Measurements from ENCODE around the gene STIMATE. TPM values are rescaled to one million over a fixed set of nuclear protein-coding genes. Genes with fewer than 3 reads are reported as not detected.

STIMATE gene
- total RNA-seq, 1 experiment from 2014 or later = 15.7 TPM

DNA sequence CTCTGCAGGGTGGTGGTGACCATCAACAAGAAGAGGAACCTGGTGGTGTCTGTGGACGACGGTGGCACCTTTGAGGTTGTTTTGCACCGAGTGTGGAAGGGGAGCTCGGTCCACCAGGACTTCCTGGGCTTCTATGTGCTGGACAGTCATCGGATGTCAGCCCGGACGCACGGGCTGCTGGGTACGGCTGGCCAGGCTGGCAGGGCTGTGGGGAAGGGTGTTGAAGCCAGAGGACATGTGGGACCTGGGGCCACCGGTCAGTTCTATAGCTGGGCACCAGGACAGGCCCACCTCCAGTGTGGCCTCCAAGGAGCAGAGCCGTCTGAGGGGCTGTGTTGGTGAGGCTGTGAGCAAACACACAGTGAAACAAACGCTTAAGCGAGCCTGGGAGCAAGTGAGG, 106.6 kb downstream of the STIMATE start:
- Histone ChIP-seq H3K9me3 (ENCODE audit: control insufficient read depth, insufficient read depth, low read depth, low read length) (no peaks in the 10 kb centered on the region), H3K27ac (ENCODE audit: low read length) (no peak overlapping the region), H3K27me3 (ENCODE audit: control insufficient read depth, insufficient read depth, low read length) (no peaks in the 10 kb centered on the region), H3K4me1 (ENCODE audit: control insufficient read depth, insufficient read depth, low read length) (no peaks in the 10 kb centered on the region), H3K4me3 (ENCODE audit: low read depth in 2 of 2, low read length in 2 of 2) (no peak overlapping the region), H3K36me3 (ENCODE audit: control insufficient read depth, insufficient read depth, low read length) (no peaks in the 10 kb centered on the region)
- in situ Hi-C loops (cut with HindIII; ENCODE audit: low pct_unique_long_range_greater_than_20kb, low sequenced_read_pairs) (no loop called here), intact Hi-C loops (cut with micrococcal nuclease; ENCODE audit: unreplicated experiment) (no loop called here)
- DNase-seq (ENCODE audit: low read depth, low spot score) = no peak
- no TSS peak for BruUV-seq (replicated peaks)
- no peak for ATAC-seq
- POLR2A ChIA-PET = no interaction called here
- CTCF ChIA-PET = no interaction called here
- TF ChIP-seq TCF7L2 (IDR thresholded peaks at IDR 0.05; ENCODE audit: low read depth, low read length) = no peak
- TF ChIP-seq POLR2AphosphoS5 (IDR thresholded peaks at IDR 0.05; ENCODE audit: low read depth, low read length) = no peak
- TF ChIP-seq SIN3A (IDR thresholded peaks at IDR 0.05; ENCODE audit: borderline replicate concordance, insufficient read depth, low read depth, low read length) = no peak
- TF ChIP-seq, protein P1, sequence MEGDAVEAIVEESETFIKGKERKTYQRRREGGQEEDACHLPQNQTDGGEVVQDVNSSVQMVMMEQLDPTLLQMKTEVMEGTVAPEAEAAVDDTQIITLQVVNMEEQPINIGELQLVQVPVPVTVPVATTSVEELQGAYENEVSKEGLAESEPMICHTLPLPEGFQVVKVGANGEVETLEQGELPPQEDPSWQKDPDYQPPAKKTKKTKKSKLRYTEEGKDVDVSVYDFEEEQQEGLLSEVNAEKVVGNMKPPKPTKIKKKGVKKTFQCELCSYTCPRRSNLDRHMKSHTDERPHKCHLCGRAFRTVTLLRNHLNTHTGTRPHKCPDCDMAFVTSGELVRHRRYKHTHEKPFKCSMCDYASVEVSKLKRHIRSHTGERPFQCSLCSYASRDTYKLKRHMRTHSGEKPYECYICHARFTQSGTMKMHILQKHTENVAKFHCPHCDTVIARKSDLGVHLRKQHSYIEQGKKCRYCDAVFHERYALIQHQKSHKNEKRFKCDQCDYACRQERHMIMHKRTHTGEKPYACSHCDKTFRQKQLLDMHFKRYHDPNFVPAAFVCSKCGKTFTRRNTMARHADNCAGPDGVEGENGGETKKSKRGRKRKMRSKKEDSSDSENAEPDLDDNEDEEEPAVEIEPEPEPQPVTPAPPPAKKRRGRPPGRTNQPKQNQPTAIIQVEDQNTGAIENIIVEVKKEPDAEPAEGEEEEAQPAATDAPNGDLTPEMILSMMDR (IDR thresholded peaks at IDR 0.05) = no peak
- TF ChIP-seq, protein P2, sequence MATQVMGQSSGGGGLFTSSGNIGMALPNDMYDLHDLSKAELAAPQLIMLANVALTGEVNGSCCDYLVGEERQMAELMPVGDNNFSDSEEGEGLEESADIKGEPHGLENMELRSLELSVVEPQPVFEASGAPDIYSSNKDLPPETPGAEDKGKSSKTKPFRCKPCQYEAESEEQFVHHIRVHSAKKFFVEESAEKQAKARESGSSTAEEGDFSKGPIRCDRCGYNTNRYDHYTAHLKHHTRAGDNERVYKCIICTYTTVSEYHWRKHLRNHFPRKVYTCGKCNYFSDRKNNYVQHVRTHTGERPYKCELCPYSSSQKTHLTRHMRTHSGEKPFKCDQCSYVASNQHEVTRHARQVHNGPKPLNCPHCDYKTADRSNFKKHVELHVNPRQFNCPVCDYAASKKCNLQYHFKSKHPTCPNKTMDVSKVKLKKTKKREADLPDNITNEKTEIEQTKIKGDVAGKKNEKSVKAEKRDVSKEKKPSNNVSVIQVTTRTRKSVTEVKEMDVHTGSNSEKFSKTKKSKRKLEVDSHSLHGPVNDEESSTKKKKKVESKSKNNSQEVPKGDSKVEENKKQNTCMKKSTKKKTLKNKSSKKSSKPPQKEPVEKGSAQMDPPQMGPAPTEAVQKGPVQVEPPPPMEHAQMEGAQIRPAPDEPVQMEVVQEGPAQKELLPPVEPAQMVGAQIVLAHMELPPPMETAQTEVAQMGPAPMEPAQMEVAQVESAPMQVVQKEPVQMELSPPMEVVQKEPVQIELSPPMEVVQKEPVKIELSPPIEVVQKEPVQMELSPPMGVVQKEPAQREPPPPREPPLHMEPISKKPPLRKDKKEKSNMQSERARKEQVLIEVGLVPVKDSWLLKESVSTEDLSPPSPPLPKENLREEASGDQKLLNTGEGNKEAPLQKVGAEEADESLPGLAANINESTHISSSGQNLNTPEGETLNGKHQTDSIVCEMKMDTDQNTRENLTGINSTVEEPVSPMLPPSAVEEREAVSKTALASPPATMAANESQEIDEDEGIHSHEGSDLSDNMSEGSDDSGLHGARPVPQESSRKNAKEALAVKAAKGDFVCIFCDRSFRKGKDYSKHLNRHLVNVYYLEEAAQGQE (IDR thresholded peaks at IDR 0.05; ENCODE audit: insufficient read depth in 1 of 2, low read depth in 2 of 2, low read length in 1 of 2) = no peak

DNA sequence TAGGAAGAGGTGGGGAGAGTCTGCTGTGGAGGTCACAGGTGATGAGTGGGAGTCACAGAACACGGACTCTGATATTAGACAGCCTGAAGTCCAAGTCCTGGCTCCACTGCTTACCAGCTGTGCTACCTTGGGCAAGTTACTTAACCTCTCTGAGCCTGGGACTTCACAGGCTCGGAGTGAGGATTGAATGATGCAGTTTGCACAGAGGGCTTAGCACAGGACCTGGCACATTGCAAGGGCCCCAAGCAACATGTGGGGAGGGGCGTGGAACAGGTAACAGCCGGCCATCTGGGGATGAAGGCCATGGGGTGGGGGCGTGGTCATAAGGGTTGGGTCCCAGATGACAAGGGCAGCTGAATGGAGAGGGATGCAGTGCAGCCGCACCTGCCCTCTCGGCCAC, 107.0 kb downstream of the STIMATE start:
- H3K27ac ChIP-seq (ENCODE audit: low read length) = no peak overlapping the region
- in situ Hi-C loops (cut with HindIII; ENCODE audit: low pct_unique_long_range_greater_than_20kb, low sequenced_read_pairs) (no loop called here), intact Hi-C loops (cut with micrococcal nuclease; ENCODE audit: unreplicated experiment) (no loop called here)
- POLR2A ChIA-PET = no interaction called here
- H3K4me3 ChIP-seq (ENCODE audit: low read depth in 2 of 2, low read length in 2 of 2) = no peak overlapping the region
- DNase-seq (ENCODE audit: low read depth, low spot score) (no peak), ATAC-seq (no peak)
- no peaks in the 10 kb centered on the region for H3K27me3 ChIP-seq (ENCODE audit: control insufficient read depth, insufficient read depth, low read length)
- no TSS peak for BruUV-seq (replicated peaks)
- no peaks in the 10 kb centered on the region for H3K4me1 ChIP-seq (ENCODE audit: control insufficient read depth, insufficient read depth, low read length)
- no peaks in the 10 kb centered on the region for H3K9me3 ChIP-seq (ENCODE audit: control insufficient read depth, insufficient read depth, low read depth, low read length)
- CTCF ChIA-PET = no interaction called here
- no peaks in the 10 kb centered on the region for H3K36me3 ChIP-seq (ENCODE audit: control insufficient read depth, insufficient read depth, low read length)
- TF ChIP-seq, protein P1 (IDR thresholded peaks at IDR 0.05) = no peak
- TF ChIP-seq, protein P2 (IDR thresholded peaks at IDR 0.05; ENCODE audit: insufficient read depth in 1 of 2, low read depth in 2 of 2, low read length in 1 of 2) = no peak
- TF ChIP-seq POLR2AphosphoS5 (IDR thresholded peaks at IDR 0.05; ENCODE audit: low read depth, low read length) = no peak
- TF ChIP-seq SIN3A (IDR thresholded peaks at IDR 0.05; ENCODE audit: borderline replicate concordance, insufficient read depth, low read depth, low read length) = no peak
- TF ChIP-seq TCF7L2 (IDR thresholded peaks at IDR 0.05; ENCODE audit: low read depth, low read length) = no peak

Data from Panc1 (cell line).